Breast epithelium (tissue), 4 donors: ENCODE results near the gene RERG. TPM values are rescaled to one million over a fixed set of nuclear protein-coding genes. Genes with fewer than 3 reads are reported as not detected.

Experiments
- DNase-seq, 2 donors: peaks; one replicate each; pipeline ENCODE4 v3.0.0-alpha.2; 2019; ENCODE audit warnings: low spot score in 2 of 2
- H3K27ac ChIP-seq, 2 donors: fragments of 200-600 bp; sonication (generic) in 1 of 2; one replicate each; pipeline ENCODE4 v1.5.1; 2016 to 2019; ENCODE audit warnings: mild to moderate bottlenecking in 1 of 2
- H3K27me3 ChIP-seq, 2 donors: fragments of 200-600 bp; sonication (generic) in 1 of 2; one replicate each; pipeline versions ENCODE4 v1.5.1 to v1.6.0; 2017 to 2019; ENCODE audit warnings: control low read depth in 1 of 2, mild to moderate bottlenecking in 1 of 2
- H3K36me3 ChIP-seq: fragments of 200-600 bp; one replicate; pipeline ENCODE4 v1.5.1; 2019
- H3K4me1 ChIP-seq, 2 donors: fragments of 200-600 bp; sonication (generic); one replicate each; pipeline ENCODE4 v1.5.1; 2016 to 2019; ENCODE audit warnings: control low read depth in 1 of 2
- H3K4me3 ChIP-seq, 3 donors: fragments of 200-600 bp; sonication (generic); 1 replicate in 2 of 3; 2 replicates in 1 of 3; pipeline ENCODE4 v1.5.1; 2016 to 2019; ENCODE audit warnings: mild to moderate bottlenecking in 3 of 3, moderate library complexity in 2 of 3
- H3K9me3 ChIP-seq, 2 donors: fragments of 200-600 bp; sonication (generic) in 1 of 2; one replicate each; pipeline ENCODE4 v1.5.1; 2016 to 2019; ENCODE audit warnings: control low read depth in 1 of 2
- POLR2A ChIP-seq: fragments of 450-650 bp; IDR thresholded peaks from one replicate; pipeline ENCODE4 v1.6.1; 2016; ENCODE audit warnings: antibody characterized with exemption, mild to moderate bottlenecking, moderate library complexity
- POLR2AphosphoS5 ChIP-seq, 3 donors: sonication (generic); formaldehyde crosslinking; IDR thresholded peaks; one replicate each; pipeline ENCODE4 v1.6.1; 2017; ENCODE audit warnings: antibody characterized with exemption in 3 of 3
- intact Hi-C: fragments of 100-400 bp; cut with DNase I; formaldehyde crosslinking; loops from one replicate; pipeline ENCODE4 v1.15.1; 2023; ENCODE audit warnings: low total_unique reads
- total RNA-seq, 3 donors: library from RNA; depleted of rRNA; stranded (reverse); fragments of >200 nt; gene quantifications; one replicate each; pipeline ENCODE4 v1.1.0, GENCODE V29; 2016
- TF ChIP-seq, protein P1 (sequence below), 3 donors: fragments of 450-650 bp; IDR thresholded peaks; one replicate each; pipeline ENCODE4 v1.5.1; 2016 to 2017; ENCODE audit warnings: antibody characterized with exemption in 3 of 3, mild to moderate bottlenecking in 3 of 3, moderate library complexity in 3 of 3

Gene RERG
- total RNA-seq, 3 donors from 2014 or later = 16.3 to 126 (median 60.0) TPM

DNA sequence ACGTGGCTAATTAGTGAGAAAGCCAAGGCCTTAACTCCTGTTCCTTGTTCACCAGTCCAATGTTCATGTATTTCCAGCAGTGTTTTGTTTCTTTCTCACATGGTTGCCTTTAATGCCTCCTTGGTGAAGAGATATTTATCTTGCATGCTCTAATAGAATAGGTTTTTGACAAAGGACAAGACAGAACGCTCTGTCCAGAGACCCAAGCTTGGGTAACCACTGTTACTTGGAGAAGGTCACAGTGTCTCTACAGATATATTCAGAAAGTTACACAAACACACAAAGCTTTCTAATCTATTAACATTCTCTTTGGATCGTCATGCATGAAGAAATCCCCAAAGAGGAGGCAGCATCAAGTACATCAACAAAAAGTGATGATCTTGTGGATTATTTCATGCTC, 33.1 kb downstream of the RERG start:
- peak overlapping the region; percentile 54 to 59 for H3K27ac ChIP-seq
- H3K4me1 ChIP-seq = no peaks in the 10 kb centered on the region
- intact Hi-C loops = no loop called here
- H3K9me3 ChIP-seq = no peaks in the 10 kb centered on the region
- no peak for DNase-seq
- TF ChIP-seq POLR2AphosphoS5 (IDR thresholded peaks at IDR 0.05) (no peak), POLR2A (no peak)
- TF ChIP-seq, protein P1, sequence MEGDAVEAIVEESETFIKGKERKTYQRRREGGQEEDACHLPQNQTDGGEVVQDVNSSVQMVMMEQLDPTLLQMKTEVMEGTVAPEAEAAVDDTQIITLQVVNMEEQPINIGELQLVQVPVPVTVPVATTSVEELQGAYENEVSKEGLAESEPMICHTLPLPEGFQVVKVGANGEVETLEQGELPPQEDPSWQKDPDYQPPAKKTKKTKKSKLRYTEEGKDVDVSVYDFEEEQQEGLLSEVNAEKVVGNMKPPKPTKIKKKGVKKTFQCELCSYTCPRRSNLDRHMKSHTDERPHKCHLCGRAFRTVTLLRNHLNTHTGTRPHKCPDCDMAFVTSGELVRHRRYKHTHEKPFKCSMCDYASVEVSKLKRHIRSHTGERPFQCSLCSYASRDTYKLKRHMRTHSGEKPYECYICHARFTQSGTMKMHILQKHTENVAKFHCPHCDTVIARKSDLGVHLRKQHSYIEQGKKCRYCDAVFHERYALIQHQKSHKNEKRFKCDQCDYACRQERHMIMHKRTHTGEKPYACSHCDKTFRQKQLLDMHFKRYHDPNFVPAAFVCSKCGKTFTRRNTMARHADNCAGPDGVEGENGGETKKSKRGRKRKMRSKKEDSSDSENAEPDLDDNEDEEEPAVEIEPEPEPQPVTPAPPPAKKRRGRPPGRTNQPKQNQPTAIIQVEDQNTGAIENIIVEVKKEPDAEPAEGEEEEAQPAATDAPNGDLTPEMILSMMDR (IDR thresholded peaks at IDR 0.05) = no peak
- no peaks in the 10 kb centered on the region for H3K27me3 ChIP-seq
- H3K36me3 ChIP-seq = no peaks in the 10 kb centered on the region
- H3K4me3 ChIP-seq = no peak overlapping the region

- no peaks in the 10 kb centered on the region for H3K9me3 ChIP-seq
- no peak for TF ChIP-seq POLR2A
- TF ChIP-seq, protein P1 (IDR thresholded peaks at IDR 0.05) = no peak
- peak in 1 of 3 donors; percentile 70 for TF ChIP-seq POLR2AphosphoS5 (IDR thresholded peaks at IDR 0.05)
- DNase-seq = no peak
- H3K27me3 ChIP-seq = no peaks in the 10 kb centered on the region
- H3K4me3 ChIP-seq = no peak overlapping the region
- H3K4me1 ChIP-seq = no peaks in the 10 kb centered on the region
- peak overlapping the region; percentile 59 to 74 for H3K27ac ChIP-seq
- intact Hi-C loops = no loop called here
- no peaks in the 10 kb centered on the region for H3K36me3 ChIP-seq
Observed at GRCh38 chr12:15186597-15186996, 34.6 kb downstream of the RERG start.

DNA sequence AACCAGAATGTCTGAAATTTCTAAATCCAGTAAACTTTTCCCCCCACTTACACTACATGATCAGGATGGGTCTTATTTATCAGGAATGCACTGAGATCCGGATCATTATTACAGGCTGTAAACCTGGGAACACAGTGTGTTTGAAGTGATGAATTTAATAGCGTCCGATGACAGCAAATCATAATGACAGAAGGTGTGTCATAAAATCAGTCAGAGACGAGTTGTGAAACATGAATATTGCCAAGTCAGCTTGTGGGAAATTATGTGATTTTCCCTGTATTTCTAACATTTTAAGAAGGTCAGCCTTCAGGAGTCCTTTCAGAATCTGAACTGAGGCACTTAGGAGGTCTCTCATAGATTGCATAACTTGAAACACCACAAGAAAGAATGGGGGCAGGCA, 36.7 kb downstream of the RERG start:
- no peaks in the 10 kb centered on the region for H3K27me3 ChIP-seq
- intact Hi-C loops = no loop called here
- TF ChIP-seq POLR2AphosphoS5 (IDR thresholded peaks at IDR 0.05) (no peak), POLR2A (no peak)
- TF ChIP-seq, protein P1 (IDR thresholded peaks at IDR 0.05) = no peak
- H3K9me3 ChIP-seq = no peaks in the 10 kb centered on the region
- no peaks in the 10 kb centered on the region for H3K4me1 ChIP-seq
- peak overlapping the region; percentile 36 to 64 for H3K27ac ChIP-seq
- H3K36me3 ChIP-seq = no peaks in the 10 kb centered on the region
- DNase-seq = no peak
- H3K4me3 ChIP-seq = no peak overlapping the region

DNA sequence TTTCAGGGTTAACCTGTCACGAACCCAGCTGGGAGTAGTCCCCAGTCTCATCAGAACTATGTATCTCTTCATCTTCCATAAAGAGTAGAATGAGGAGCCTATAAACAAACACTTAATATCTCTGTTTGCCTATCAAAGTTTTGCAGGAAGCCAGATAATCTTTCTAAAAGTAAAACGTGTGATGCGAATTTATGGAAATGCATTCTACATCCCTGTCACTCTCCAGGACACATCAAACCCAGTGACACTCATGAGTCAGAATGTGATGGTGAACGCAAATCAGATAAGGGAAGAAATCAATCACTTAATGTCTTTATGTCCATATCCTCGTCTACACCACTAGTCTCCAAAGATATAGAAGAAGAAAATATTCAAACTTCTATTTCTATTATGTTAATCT, 37.4 kb downstream of the RERG start:
- intact Hi-C loops = no loop called here
- TF ChIP-seq, protein P1 (IDR thresholded peaks at IDR 0.05) = no peak
- TF ChIP-seq POLR2AphosphoS5 (IDR thresholded peaks at IDR 0.05) (no peak), POLR2A (no peak)
- peak overlapping the region; percentile 40 to 64 for H3K27ac ChIP-seq
- no peak overlapping the region for H3K4me3 ChIP-seq
- no peaks in the 10 kb centered on the region for H3K27me3 ChIP-seq
- no peaks in the 10 kb centered on the region for H3K36me3 ChIP-seq
- no peaks in the 10 kb centered on the region for H3K9me3 ChIP-seq
- no peaks in the 10 kb centered on the region for H3K4me1 ChIP-seq
- DNase-seq = no peak

GRCh38 chr12:15181017-15181683, 40.1 kb downstream of the RERG start:
- Histone ChIP-seq H3K36me3 (no peaks in the 10 kb centered on the region), H3K4me1 (no peaks in the 10 kb centered on the region), H3K9me3 (no peaks in the 10 kb centered on the region), H3K27ac (peak overlapping the region; percentile 43 to 78), H3K4me3 (no peak overlapping the region), H3K27me3 (no peaks in the 10 kb centered on the region)
- no peak for DNase-seq
- intact Hi-C loops = no loop called here
- no peak for TF ChIP-seq POLR2A
- TF ChIP-seq, protein P1 (IDR thresholded peaks at IDR 0.05) = no peak
- TF ChIP-seq POLR2AphosphoS5 (IDR thresholded peaks at IDR 0.05) = peak in 1 of 3 donors; percentile 30
